Esophagus squamous epithelium (tissue), 4 donors: Measurements from ENCODE around the gene EGFR.

ENCODE experiments used
- POLR2A ChIP-seq, 4 donors: fragments of 450-650 bp; IDR thresholded peaks; one replicate each; pipeline ENCODE4 v1.6.1; 2017; ENCODE audit warnings: antibody characterized with exemption in 4 of 4, mild to moderate bottlenecking in 4 of 4, moderate library complexity in 3 of 4
- TF ChIP-seq, protein P1 (sequence below), 6 experiments: fragments of 450-650 bp in 4 of 6; fragments of 200-600 bp in 2 of 6; sonication (generic) in 2 of 6; IDR thresholded peaks; one replicate each; pipeline ENCODE4 v1.5.1; 2016 to 2019; ENCODE audit warnings: antibody characterized with exemption in 6 of 6, mild to moderate bottlenecking in 4 of 6, moderate library complexity in 4 of 6

DNA sequence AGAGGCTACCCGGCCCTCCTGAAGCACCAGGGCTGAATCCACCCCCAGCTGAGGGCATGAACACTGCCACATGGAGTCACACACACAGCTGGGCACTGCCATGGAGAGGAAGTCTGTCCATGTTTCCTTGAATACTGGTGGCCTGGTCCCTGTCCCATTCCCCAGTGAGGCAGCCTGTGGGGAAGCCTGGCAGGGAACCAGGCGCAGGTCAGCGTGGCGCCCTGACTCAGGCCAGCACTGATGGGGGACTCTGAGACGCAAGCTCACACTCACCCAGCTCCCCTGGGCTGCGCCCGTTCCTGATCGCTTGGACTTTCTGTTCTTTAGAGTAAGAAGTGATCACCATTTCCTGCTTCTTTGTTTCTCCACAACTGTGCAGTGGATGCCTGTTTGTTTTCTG is 128.3 kb downstream of the EGFR start:
- TF ChIP-seq, protein P1, sequence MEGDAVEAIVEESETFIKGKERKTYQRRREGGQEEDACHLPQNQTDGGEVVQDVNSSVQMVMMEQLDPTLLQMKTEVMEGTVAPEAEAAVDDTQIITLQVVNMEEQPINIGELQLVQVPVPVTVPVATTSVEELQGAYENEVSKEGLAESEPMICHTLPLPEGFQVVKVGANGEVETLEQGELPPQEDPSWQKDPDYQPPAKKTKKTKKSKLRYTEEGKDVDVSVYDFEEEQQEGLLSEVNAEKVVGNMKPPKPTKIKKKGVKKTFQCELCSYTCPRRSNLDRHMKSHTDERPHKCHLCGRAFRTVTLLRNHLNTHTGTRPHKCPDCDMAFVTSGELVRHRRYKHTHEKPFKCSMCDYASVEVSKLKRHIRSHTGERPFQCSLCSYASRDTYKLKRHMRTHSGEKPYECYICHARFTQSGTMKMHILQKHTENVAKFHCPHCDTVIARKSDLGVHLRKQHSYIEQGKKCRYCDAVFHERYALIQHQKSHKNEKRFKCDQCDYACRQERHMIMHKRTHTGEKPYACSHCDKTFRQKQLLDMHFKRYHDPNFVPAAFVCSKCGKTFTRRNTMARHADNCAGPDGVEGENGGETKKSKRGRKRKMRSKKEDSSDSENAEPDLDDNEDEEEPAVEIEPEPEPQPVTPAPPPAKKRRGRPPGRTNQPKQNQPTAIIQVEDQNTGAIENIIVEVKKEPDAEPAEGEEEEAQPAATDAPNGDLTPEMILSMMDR (IDR thresholded peaks at IDR 0.05), result no peak
- TF ChIP-seq POLR2A (IDR thresholded peaks at IDR 0.05), result no peak
